ENCODE results near the gene FNDC3B. TPM values are rescaled to one million over a fixed set of nuclear protein-coding genes. Genes with fewer than 3 reads are reported as not detected.

Gene FNDC3B
- total RNA-seq, 4 donors from 2014 or later, result 114 to 217 (median 164) TPM

GRCh38 chr3:172407872-172408271 is 368.5 kb downstream of the FNDC3B start:
- no peak for TF ChIP-seq CTCF (IDR thresholded peaks at IDR 0.05)
- ATAC-seq (ENCODE audit: low FRiP score) (no peak), DNase-seq (ENCODE audit: low spot score) (no peak)

GRCh38 chr3:172410702-172411477 is 371.5 kb downstream of the FNDC3B start:
- ATAC-seq (ENCODE audit: low FRiP score) (peak; percentile 28), DNase-seq (ENCODE audit: low spot score) (no peak)
- TF ChIP-seq CTCF (IDR thresholded peaks at IDR 0.05), result no peak

GRCh38 chr3:172411478-172411947 is 372.1 kb downstream of the FNDC3B start:
- DNase-seq (ENCODE audit: low spot score), result no peak
- no peak for ATAC-seq (ENCODE audit: low FRiP score)
- no peak for TF ChIP-seq CTCF (IDR thresholded peaks at IDR 0.05)

GRCh38 chr3:172415323-172415722 is 375.9 kb downstream of the FNDC3B start:
- DNase-seq (ENCODE audit: low spot score) (no peak), ATAC-seq (ENCODE audit: low FRiP score) (no peak)
- TF ChIP-seq CTCF (IDR thresholded peaks at IDR 0.05), result no peak

- ATAC-seq (ENCODE audit: low FRiP score), result no peak
- DNase-seq (ENCODE audit: low spot score), result no peak
- no peak for TF ChIP-seq CTCF (IDR thresholded peaks at IDR 0.05)
Measured at GRCh38 chr3:172437713-172438112, 398.3 kb downstream of the FNDC3B start.

GRCh38 chr3:172438186-172438585 is 398.8 kb downstream of the FNDC3B start:
- TF ChIP-seq CTCF (IDR thresholded peaks at IDR 0.05), result no peak

GRCh38 chr3:172441581-172441980 is 402.2 kb downstream of the FNDC3B start:
- TF ChIP-seq CTCF (IDR thresholded peaks at IDR 0.05), result no peak
- ATAC-seq (ENCODE audit: low FRiP score), result no peak
- DNase-seq (ENCODE audit: low spot score), result no peak

More at GRCh38 chr3:172438186-172438585, 398.8 kb downstream of the FNDC3B start:
- ATAC-seq (ENCODE audit: low FRiP score), result no peak
- no peak for DNase-seq (ENCODE audit: low spot score)

Data from omental fat pad (tissue), 4 donors.